GM19328 (cell line): ENCODE data around the gene CHCHD5.
"Not testable (repeated sequence)": the region's sequence is repeated elsewhere in the genome, so short reads cannot be mapped to it uniquely, and the experiment has no call there.

ENCODE experiments used
- ATAC-seq: cut with Tn5 transposase; IDR thresholded peaks from one replicate; pipeline ENCODE4 v1.9.1; 2021; ENCODE audit warnings: mild to moderate bottlenecking, moderate library complexity; ENCODE audit not compliant: unreplicated experiment

The CHCHD5 gene

DNA sequence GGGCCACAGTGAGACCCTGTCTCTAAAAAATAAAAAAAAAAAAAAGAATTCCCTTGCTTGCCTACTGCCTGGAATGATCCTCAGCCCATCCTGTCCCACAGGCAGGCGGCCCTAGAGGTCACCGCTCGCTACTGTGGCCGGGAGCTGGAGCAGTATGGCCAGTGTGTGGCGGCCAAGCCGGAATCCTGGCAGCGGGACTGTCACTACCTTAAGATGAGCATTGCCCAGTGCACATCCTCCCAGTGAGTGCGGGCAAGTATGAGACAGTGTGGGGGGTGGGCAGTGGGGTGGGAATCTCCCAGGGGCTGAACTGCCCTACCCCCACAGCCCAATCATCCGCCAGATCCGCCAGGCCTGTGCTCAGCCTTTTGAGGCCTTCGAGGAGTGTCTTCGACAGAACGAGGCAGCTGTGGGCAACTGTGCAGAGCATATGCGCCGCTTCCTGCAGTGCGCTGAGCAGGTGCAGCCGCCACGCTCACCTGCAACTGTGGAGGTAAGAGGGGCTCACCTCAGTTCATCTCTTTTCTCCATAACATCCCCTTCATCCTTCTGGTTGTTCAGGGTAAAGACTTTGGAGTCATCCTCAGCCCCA, 1.6 kb downstream of the CHCHD5 start:
- no peak for ATAC-seq

DNA sequence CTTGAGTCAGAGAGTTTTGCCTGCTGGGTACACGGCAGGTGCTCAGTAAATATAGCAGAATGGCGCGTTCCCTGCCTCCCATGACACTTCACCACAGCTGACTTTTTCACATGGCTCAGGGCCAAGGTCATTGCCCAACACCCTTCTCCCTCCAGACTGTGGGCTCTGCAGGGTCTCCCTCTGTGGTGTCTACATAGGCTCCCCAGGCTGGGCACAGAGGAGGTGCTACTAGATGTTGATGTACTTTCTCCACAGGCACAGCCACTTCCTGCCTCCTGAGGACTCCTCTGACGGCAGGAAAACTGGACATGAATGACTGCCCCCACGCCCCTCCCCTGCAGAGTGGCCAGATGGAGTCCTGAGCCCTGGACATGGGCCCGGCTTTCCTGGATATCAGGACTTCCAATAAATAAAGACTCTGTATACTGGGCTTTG, 4.2 kb downstream of the CHCHD5 start:
- ATAC-seq, result no peak

DNA sequence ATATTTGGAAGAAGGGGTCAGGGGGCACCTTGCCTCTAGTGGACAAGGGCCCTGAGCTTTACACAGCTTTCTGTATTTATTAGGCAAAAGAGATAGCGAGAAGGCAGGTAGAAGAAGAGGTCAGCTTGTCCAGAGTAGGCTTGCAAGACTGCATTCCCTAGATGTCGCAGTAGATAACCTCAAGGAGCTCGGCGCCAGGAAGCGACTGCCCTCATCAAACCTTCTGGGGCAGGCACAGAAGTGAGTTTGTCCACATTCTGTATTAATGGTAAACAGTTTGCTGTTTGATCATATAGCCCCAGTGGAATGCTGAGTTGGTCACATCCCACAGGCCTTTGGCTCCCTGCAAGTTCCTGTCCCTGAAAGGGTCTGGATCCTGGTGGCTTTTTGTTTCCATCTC, 7.0 kb downstream of the CHCHD5 start:
- ATAC-seq, result no peak

DNA sequence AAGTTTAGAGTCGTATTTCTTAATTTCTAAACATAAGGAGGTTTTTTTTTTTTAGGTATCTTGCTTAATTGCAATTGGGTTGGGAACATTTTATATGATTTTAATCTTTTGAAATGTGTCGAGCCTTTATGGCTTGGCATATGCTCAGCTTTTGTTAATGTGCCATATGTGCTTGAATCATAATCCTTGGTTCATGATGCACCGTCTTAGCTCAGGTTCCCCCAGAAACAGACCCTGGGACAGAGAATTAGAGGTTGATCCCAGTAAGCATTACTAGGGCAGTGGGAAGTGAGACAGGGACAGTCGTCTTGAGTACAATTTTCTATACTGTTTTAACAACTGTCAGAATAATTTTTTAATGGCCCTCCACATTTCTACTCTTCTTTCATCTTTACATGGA, 9.3 kb downstream of the CHCHD5 start:
- no peak for ATAC-seq

DNA sequence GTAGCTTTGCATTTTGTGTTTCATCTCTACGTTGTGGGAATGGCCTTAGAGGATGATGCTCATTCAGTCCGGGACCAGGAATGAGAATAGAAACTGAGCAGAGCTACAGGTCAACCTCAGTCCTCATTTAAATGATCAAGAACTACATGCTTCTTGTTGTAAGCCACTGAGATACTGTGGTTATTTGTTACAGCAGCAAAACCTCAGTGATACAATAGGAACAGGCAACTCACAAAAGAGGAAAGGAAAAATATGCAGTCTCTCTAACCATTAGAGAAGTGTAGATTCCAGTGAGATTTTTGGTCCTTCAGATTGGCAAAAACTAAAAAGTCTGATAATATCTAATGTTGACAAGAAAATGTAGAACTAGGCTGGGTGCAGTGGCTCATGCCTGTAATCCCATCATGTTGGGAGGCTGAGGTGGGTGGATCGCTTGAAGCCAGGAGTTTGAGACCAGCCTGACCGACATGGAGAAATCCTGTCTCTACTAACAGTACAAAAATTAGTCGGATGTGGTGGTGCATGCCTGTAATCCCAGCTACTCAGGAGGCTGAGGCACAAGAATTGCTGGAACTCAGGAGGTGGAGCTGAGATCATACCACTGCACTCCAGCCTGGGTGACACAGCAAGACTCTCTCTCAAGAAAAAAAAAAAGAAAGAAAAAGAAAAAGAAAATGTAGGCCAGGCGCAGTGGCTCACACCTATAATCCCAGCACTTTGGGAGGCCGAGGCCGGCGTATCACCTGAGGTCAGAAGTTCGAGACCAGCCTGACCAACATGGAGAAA, 13.3 kb downstream of the CHCHD5 start:
- ATAC-seq, result no peak

DNA sequence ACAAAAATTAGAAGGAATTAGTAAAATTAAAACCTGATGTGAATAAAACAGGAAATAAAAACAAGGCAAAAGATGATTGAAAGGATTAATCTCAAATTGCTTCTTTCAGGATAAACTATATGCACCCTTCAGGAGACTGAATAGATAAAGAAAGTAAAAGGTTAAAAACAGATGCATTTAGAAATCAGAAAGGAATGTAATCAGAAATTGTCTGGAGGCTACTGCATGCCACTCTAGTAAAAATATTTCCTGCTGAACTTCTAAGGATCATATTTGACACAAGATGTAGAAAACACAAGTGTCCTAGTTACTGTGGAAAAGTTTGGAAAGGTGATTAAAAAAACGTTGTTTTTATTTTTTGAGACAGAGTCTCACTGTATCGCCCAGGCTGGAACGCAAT, 16.2 kb downstream of the CHCHD5 start:
- ATAC-seq, result no peak

DNA sequence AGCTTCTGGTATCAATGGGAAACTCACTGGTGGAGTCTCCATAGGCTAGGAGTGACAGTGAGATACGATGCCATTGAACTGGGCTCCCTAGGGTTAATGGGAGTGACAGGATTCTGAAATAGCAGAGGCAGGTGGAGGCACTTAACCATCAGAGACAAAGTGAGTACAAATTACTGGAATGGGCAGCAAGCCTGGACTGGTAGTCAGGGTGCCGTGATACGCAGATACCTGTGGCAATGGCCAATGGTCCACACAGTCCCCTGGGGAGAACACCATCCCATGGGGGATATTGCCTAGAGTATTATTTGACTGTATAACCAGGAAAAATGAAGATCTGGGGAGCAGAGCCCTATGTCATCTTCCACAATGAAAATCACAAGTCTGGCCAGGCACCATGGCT, 17.3 kb downstream of the CHCHD5 start:
- no peak for ATAC-seq

DNA sequence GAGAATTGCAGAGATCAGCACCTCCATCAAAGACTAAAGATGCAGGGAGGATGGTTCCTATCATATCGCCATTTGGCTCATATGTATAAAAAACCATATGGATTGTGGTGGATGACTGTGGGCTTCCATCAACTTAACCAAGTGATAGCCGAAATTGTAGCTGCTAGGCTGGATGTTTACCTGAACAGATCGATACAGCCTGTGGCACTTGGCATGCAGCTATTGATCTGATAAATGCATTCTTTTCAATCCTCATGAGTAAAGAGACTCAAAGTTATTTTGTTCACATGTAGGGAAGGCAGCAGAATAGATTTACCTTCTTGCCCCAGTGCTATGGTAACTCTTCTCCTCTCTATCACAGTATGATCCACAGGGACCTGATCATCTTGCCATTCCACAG, 18.5 kb downstream of the CHCHD5 start:
- no peak for ATAC-seq

DNA sequence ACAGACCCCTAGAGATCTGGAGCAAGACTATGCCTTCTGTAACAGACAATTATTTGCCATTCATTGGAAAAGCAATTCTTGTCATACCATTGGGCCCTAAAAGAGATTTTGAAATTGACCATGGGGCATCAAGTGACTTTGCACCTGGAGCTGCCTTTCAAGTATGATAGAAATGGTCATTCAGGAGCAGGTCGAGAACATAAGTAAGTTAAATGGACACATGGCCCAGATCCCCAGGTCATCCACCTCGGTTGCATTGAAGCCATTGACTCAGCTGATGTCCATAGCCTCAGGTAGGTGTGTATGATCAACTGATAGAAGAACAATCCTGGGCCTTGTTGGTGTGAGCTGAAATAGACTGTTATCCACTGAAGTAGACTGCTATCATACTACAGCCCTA, 19.3 kb downstream of the CHCHD5 start:
- ATAC-seq, result no peak

DNA sequence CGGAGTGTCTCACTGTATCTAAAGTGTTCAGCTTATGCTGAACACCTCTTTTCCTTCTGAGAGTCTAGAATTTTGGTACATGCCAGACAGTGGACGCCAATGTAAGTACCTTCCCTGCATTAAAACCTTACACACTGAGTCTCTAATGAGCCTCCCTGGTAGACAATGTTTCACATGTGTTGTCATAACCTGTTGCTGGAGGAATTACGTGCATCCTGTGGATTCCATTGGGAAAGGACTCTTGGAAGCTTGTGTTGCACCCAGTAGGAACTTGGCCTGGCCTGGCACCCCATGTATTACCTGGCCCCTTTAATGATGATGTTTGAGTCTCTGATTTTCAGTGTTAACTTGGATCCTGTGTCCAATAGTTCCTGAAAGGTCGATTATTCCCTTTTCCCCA, 20.5 kb downstream of the CHCHD5 start:
- no peak for ATAC-seq

DNA sequence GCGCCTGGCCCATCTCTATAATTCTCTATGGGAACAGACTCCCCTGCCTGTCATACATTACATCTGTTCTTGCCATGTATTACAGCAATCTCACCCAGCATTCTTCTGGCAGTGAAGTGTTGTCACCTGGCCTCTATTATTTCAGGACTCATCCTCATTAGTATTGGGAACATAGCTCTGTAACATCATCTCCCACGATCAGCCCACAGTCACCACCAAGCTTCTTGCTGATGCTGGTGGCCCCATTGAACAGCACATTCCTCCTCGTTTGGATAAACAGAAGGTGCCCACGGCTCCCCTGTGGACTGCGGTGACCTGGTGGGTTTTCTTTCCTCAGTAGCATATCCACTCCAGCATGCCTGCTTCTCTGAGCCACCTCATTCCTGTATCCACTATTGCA, 21.5 kb downstream of the CHCHD5 start:
- ATAC-seq, result no peak

DNA sequence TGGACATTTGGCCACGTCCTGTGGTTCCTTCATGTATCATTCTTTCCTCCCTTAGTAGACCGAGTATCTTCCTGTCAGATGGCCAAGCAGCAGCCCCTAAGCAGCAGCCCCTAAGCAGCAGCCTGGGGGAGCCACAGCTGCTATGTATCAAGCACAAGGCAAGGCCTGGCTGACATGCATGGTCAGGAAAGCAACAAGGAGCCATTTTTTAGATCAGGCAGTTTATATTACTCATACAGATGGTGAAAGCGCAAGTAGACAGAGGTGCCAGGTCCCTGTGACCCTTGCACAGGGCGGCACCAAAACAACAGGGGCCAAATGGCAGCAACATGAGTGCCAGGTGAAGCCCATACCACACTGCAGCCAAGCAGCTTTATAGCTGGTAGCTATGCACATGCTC, 22.1 kb downstream of the CHCHD5 start:
- ATAC-seq, result no peak

DNA sequence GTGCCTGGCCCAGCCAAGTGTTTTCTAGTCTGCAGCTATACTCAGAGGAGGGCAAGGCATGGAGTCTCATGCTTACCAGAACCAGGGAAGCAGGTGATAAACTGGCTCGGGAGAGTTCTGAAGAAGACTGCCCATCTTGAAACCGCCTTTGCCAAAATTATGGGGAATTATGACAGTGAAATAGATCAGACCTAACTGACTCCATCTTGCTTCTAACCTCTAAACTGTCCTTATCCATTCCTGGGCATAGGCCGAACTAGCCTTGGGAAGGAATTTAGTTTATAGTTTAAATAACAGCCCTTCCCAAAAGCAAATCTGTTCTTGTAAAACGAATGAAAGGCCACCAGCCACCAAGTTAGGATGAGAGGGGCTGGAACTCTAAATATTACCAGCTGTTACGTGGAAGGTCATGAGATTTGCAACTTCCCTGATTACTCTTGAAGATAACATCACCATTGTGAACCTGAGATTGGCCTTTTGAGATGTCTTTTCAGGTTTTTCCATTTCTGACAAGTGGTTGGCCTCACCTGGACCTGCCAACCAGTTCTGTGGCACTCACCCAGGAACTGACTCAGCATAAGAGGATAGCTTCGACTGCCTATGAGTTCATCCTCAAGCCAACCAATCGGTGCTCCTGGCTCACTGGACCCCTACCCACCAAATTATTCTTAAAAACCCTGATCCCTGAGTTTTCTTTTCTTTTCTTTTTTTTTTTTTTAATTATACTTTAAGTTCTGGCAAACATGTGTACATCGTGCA, 23.4 kb downstream of the CHCHD5 start:
- no peak for ATAC-seq

DNA sequence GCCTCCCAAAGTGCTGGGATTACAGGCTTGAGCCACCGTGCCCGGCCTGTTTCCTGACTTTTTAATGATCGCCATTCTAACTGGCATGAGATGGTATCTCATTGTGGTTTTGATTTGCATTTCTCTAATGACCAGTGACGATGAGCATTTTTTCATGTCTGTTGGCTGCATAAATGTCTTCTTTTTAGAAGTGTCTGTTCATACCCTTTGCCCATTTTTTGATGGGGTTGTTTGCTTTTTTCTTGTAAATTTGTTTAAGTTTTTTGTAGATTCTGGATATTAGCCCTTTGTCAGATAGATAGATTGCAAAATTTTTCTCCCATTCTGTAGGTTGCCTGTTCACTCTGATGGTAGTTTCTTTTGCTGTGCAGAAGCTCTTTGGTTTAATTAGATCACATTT, 24.9 kb downstream of the CHCHD5 start:
- ATAC-seq, result not testable (repeated sequence)

DNA sequence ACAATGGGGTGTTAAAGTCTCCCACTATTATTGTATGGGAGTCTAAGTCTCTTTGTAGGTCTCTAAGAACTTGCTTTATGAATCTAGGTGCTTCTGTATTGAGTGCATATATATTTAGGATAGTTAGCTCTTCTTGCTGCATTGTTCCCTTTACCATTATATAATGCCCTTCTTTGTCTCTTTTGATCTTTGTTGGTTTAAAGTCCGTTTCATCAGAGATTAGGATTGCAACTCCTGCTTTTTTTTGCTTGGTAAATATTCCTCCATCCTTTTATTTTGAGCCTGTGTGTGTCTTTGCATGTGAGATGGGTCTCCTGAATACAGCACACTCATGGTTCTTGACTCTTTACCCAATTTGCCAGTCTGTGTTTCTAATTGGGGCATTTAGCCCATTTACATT, 27.9 kb downstream of the CHCHD5 start:
- not testable (repeated sequence) for ATAC-seq

DNA sequence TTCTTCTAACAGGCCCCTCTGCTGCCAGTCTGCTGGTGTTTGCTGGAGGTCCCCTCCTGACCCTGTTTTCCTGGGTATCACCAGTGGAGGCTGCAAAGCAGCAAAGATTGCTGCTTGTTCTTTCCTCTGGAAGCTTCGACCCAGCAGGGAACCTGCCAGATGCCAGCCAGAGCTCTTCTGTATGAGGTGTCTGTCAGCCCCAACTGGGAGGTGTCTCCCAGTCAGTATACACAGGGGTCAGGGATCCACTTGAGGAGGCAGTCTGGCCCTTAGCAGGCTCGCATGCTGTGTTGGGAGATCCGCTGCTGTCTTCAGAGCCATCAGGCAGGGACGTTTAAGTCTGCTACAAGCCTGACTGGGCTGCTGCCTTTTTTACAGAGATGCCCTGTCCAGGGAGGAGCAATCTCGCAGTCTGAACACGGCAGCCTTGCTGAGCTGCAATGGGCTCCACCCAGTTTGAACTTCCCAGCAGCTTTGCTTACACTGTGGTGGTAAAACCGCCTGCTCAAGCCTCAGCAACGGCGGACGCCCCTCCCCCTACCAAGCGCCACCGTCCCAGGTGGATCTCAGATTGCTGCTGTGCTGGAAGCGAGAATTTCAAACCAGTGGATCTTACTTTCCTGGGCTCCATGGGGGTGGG, 29.9 kb downstream of the CHCHD5 start:
- no peak for ATAC-seq

DNA sequence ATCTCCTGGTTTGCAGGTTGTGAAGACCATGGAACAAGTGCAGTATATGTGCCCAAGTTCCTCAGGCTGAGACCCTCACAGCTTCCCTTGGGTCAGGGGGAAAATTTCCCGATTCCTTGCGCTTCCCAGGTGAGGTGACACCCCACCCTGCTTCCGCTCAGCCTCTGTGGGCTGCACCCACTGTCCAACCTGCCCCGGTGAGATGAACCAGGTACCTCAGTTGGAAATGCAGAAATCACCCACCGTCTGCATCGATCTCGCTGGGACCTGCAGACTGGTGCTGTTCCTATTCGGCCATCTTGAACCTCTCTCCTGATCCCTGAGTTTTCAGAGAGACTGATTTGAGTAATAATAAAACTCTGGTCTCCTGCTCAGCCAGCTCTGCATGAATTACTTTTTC, 30.6 kb downstream of the CHCHD5 start:
- no peak for ATAC-seq

DNA sequence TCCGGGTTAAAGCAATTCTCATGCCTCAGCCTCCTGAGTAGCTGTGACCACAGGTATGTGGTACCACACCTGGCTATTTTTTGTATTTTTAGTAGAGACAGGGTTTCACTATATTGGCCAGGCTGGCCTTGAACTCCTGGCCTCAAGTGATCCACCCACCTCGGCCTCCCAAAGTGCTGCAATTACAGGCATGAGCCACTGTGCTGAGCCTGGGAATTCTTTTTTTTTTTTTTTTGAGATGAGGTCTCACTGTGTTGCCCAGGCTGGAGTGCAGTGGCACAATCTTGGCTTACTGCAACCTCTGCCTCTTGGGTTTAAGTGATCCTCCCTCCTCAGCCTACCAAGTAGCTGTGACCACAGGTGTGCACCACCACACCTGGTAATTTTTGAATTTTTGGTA, 31.4 kb downstream of the CHCHD5 start:
- ATAC-seq, result not testable (repeated sequence)

DNA sequence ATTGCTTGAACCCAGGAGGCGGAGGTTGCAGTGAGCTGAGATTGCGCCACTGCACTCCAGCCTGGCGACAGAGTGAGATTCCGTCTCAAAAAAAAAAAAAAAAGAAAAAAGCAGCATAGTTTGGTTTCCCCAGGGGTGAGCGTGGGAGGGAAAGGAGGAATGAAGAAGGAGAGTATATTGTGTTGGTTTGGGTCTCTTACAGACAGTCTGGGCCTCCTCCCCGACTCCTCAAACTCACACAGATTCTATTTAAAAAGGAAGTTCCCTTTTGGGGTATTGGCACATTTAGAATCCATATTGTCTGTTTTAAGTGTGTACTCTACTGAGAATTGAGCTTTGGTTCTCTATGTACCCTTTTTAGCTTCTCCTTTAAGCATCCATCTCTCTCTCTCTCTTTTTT, 34.0 kb downstream of the CHCHD5 start:
- ATAC-seq, result no peak

DNA sequence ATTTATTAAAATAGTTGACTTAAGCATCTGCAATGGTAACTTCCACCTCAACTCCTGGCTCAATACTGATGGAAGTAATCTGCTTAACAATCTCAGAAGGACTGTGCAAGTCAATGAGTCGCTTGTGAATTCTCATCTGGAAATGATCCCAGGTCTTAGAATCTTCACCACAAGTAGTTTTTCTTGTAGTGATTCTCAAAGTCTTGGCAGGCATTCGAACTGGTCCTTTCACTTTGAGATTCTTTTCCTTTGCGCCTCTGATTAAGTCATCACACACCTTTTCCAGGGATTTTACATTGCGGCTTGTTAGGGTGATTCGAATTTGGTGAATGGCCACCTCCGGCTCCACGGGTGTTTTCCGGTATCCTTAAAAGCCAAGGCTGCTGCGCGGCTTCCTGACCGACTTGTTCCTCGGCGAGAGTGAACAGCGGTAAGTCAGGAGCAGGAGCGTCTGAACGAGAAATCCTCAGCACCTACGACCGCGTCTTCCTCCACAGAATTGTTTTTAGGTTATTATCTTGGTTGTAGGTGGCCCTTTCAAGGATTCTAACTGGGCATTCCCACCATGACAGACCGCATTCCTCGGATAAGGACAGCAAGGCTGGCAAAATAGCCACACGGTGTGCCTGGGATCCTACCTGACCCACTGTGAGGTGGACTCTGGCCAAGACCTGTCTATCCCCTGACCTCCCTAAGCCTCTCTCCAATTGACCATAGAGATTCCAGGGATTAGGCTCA, 37.5 kb downstream of the CHCHD5 start:
- ATAC-seq, result no peak

DNA sequence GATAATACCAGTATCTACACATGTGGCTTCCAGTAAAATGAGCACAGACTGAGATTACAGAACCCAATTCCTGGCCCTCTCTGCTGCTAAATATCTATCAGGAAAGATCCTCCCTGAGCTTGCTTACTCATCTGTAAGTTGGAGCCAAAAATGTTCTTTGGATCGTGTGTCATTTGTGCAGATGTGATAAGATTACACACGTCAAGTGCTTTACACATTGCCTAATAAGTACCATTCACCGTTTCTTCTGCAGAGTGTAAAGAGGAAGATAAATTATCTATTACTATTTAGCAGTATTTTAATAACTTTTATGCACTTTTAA, 38.1 kb downstream of the CHCHD5 start:
- no peak for ATAC-seq
